SK-N-SH treated with all-trans-retinoic acid at 6 μM for 48 hours (cell line): ENCODE data around the gene BCL2L13.

ENCODE experiments used
- CSDC2 ChIP-seq: fragments of 250-450 bp; sonication (Bioruptor Pico); IDR thresholded peaks from 2 replicates; pipeline ENCODE4 v1.5.0; 2020; ENCODE audit warnings: mild to moderate bottlenecking, moderate library complexity
- ZFP3 ChIP-seq: fragments of 250-450 bp; sonication (Bioruptor Pico); IDR thresholded peaks from 2 replicates; pipeline ENCODE4 v1.5.0; 2020; ENCODE audit warnings: mild to moderate bottlenecking, moderate library complexity
- TF ChIP-seq, protein P1 (sequence below): fragments of 250-450 bp; sonication (Bioruptor Pico); IDR thresholded peaks from 2 replicates; pipeline ENCODE4 v1.5.1; 2021; ENCODE audit warnings: mild to moderate bottlenecking, moderate library complexity

DNA sequence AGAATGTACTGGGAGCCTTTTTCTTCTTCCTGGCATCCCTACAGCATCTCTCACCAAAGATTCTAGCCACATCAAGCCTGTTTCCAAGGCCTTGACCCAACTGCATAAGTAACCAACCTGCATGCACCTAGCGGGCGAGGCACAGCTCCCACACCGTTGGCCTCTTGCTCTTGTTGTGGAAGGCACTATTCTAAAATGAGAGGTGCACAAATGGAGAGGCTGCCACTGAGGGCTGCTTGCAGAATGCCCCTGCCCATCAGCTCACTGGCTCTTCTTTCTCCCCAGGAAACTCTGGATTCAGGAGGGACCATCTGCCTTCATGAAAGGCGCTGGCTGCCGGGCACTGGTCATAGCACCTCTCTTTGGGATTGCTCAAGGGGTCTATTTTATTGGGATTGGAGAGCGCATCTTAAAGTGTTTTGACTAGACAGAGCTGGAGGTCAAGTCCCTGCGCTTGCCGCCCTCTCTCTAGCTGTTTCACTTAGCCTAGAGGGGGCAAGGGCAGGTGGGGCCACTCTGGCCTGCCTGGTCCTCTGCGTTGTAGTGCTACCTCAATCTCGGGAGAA, 48.7 kb upstream of the BCL2L13 start:
- TF ChIP-seq ZFP3 (CRISPR knock-in tag) (no peak), CSDC2 (CRISPR knock-in tag) (no peak)
- TF ChIP-seq, protein P1, sequence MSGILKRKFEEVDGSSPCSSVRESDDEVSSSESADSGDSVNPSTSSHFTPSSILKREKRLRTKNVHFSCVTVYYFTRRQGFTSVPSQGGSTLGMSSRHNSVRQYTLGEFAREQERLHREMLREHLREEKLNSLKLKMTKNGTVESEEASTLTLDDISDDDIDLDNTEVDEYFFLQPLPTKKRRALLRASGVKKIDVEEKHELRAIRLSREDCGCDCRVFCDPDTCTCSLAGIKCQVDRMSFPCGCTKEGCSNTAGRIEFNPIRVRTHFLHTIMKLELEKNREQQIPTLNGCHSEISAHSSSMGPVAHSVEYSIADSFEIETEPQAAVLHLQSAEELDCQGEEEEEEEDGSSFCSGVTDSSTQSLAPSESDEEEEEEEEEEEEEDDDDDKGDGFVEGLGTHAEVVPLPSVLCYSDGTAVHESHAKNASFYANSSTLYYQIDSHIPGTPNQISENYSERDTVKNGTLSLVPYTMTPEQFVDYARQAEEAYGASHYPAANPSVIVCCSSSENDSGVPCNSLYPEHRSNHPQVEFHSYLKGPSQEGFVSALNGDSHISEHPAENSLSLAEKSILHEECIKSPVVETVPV (CRISPR knock-in tag) = no peak
